Chondrocyte (in vitro differentiated cells): Measurements from ENCODE around the gene CKM. TPM values are rescaled to one million over a fixed set of nuclear protein-coding genes. Genes with fewer than 3 reads are reported as not detected.
"Not testable (repeated sequence)": the region's sequence is repeated elsewhere in the genome, so short reads cannot be mapped to it uniquely, and the experiment has no call there.

Experiments
- DNase-seq: peaks from one replicate; pipeline ENCODE4 v3.0.0; 2021; ENCODE audit warnings: mixed read lengths, low spot score
- H3K27ac Mint-ChIP-seq: one replicate; pipeline ENCODE4 v1.8.0; 2021; ENCODE audit warnings: mild to moderate bottlenecking, moderate library complexity, mixed read lengths; ENCODE audit not compliant: unreplicated experiment
- H3K27me3 Mint-ChIP-seq: 2 replicates; pipeline ENCODE4 v1.8.0; 2021; ENCODE audit warnings: low read depth, mixed read lengths
- H3K36me3 Mint-ChIP-seq: 2 replicates; pipeline ENCODE4 v1.8.0; 2021; ENCODE audit warnings: low read depth, mixed read lengths
- H3K4me1 Mint-ChIP-seq: 2 replicates; pipeline ENCODE4 v1.8.0; 2021; ENCODE audit warnings: low read depth, mild to moderate bottlenecking, mixed read lengths
- H3K4me3 Mint-ChIP-seq: one replicate; pipeline ENCODE4 v1.8.0; 2021; ENCODE audit warnings: mild to moderate bottlenecking, moderate library complexity, mixed read lengths; ENCODE audit not compliant: unreplicated experiment
- H3K9me3 Mint-ChIP-seq: 2 replicates; pipeline ENCODE4 v1.8.0; 2021; ENCODE audit warnings: low read depth, mixed read lengths
- CTCF ChIP-seq: fragments of 200-600 bp; sonication (generic); IDR thresholded peaks from 2 replicates; pipeline ENCODE4 v1.5.0; 2021; ENCODE audit warnings: antibody characterized with exemption, mild to moderate bottlenecking, moderate library complexity
- total RNA-seq: library from RNA; stranded (reverse); gene quantifications from 3 replicates; pipeline ENCODE4 v1.2.1, GENCODE V29; 2021

CKM gene
- total RNA-seq, 1 donor from 2014 or later: not detected

- no peak overlapping the region for H3K4me3 Mint-ChIP-seq
- H3K4me1 Mint-ChIP-seq: no peaks in the 10 kb centered on the region
- H3K27ac Mint-ChIP-seq: no peak overlapping the region
- no peaks in the 10 kb centered on the region for H3K36me3 Mint-ChIP-seq
- no peaks in the 10 kb centered on the region for H3K9me3 Mint-ChIP-seq
- peaks cover 31% of the 10 kb centered on the region for H3K27me3 Mint-ChIP-seq
- DNase-seq: no peak
- no peak for TF ChIP-seq CTCF
These were observed 7.4 kb downstream of the CKM start for GRCh38 chr19:45315304-45315703.

GRCh38 chr19:45314708-45315245 lies 7.9 kb downstream of the CKM start:
- H3K27ac Mint-ChIP-seq: no peak overlapping the region
- H3K4me1 Mint-ChIP-seq: no peaks in the 10 kb centered on the region
- no peak for DNase-seq
- H3K36me3 Mint-ChIP-seq: no peaks in the 10 kb centered on the region
- no peak for TF ChIP-seq CTCF
- peaks cover 31% of the 10 kb centered on the region for H3K27me3 Mint-ChIP-seq
- H3K4me3 Mint-ChIP-seq: no peak overlapping the region
- H3K9me3 Mint-ChIP-seq: no peaks in the 10 kb centered on the region

DNA sequence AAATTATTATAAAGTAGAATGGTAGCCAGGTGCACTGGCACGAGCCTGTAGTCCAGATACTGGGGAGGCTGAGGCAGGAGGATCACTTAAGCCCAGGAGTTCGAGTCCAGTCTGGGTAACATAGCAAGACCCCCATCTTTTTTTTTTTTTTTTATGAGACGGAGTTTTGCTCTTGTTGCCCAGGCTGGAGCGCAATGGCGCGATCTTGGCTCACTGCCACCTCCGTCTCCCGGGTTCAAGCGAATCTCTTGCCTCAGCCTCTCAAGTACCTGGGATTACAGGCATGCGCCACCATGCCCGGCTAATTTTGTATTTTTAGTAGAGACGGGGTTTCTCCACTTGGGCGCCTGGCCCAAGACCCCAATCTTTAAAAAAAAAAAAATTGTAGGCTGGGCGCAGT lies 10.4 kb downstream of the CKM start:
- not testable (repeated sequence) for DNase-seq, H3K4me3 Mint-ChIP-seq, H3K4me1 Mint-ChIP-seq, H3K9me3 Mint-ChIP-seq, H3K36me3 Mint-ChIP-seq, H3K27ac Mint-ChIP-seq
- peaks cover 23% of the 10 kb centered on the region for H3K27me3 Mint-ChIP-seq

DNA sequence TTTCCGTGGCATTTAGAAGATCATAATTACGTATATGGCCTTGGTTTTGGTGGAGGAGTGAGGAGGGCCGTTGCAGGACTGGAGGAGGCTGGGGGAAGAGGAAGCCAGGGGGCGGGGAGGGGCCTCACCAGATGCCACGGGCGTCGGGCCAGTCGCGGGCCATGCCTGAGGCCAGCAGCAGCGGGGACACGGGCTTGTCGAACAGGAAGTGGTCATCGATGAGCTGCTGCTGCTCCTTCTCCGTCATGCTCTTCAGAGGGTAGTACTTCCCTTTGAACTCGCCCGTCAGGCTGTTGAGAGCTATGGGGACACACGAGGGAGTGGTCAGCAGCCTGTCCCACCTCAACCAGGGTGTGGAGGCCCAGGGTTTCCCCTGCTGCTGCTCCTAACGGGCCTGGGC lies 11.1 kb downstream of the CKM start:
- TF ChIP-seq CTCF: no peak
- Mint-ChIP-seq H3K4me1 (no peaks in the 10 kb centered on the region), H3K9me3 (no peaks in the 10 kb centered on the region), H3K36me3 (no peaks in the 10 kb centered on the region), H3K4me3 (no peak overlapping the region), H3K27ac (no peak overlapping the region), H3K27me3 (peaks cover 19% of the 10 kb centered on the region)
- DNase-seq: no peak

GRCh38 chr19:45309322-45309721 lies 13.4 kb downstream of the CKM start:
- not testable (repeated sequence) for H3K27ac Mint-ChIP-seq, H3K36me3 Mint-ChIP-seq, H3K27me3 Mint-ChIP-seq, H3K9me3 Mint-ChIP-seq, DNase-seq, H3K4me3 Mint-ChIP-seq, H3K4me1 Mint-ChIP-seq

DNA sequence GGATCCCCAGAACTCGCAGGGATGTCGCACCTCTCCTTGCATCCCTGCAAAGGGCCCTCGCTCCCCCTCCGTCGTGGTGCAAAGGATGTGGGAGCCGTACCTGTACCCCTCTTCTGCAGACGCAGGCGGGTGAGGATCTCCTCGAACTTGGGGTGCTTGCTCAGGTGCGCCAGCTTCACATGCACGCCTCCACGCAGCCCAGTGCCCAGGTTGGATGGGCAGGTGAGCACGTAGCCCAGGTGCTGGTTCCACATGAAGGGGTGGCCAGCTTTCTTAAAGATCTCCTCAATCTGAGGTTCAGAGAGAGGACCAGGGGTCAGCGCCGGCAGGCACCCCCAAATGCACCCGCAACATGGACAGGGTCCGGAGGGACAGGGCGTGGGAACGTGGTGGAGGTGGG lies 15.3 kb downstream of the CKM start:
- Mint-ChIP-seq H3K4me1 (peaks cover 6% of the 10 kb centered on the region), H3K27me3 (no peaks in the 10 kb centered on the region), H3K4me3 (no peak overlapping the region), H3K9me3 (no peaks in the 10 kb centered on the region), H3K36me3 (no peaks in the 10 kb centered on the region), H3K27ac (no peak overlapping the region)
- no peak for DNase-seq
- TF ChIP-seq CTCF: no peak
